ENCODE measurements around the gene TEX264.
A peak's percentile ranks its signal among the peaks of the same experiment; 100 is the strongest.

Gene TEX264

DNA sequence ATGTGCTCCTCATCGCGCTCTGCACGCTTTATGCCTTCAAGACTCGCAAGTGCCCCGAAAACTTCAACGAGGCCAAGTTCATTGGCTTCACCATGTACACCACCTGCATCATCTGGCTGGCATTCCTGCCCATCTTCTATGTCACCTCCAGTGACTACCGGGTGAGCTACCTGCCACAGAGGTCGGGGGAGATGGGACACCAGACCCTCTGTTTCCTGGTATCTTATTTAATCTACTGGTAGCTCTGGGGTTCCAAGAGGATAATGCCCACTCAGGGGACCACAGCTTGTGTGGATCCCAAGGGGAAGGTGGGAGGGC, 44.9 kb downstream of the TEX264 start:
- TF ChIP-seq, protein P1, sequence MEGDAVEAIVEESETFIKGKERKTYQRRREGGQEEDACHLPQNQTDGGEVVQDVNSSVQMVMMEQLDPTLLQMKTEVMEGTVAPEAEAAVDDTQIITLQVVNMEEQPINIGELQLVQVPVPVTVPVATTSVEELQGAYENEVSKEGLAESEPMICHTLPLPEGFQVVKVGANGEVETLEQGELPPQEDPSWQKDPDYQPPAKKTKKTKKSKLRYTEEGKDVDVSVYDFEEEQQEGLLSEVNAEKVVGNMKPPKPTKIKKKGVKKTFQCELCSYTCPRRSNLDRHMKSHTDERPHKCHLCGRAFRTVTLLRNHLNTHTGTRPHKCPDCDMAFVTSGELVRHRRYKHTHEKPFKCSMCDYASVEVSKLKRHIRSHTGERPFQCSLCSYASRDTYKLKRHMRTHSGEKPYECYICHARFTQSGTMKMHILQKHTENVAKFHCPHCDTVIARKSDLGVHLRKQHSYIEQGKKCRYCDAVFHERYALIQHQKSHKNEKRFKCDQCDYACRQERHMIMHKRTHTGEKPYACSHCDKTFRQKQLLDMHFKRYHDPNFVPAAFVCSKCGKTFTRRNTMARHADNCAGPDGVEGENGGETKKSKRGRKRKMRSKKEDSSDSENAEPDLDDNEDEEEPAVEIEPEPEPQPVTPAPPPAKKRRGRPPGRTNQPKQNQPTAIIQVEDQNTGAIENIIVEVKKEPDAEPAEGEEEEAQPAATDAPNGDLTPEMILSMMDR (IDR thresholded peaks at IDR 0.05; ENCODE audit: insufficient read depth, low read length, poor library complexity, severe bottlenecking): no peak
- no peak for DNase-seq (ENCODE audit: extremely low read depth, insufficient read length)
- no peaks in the 10 kb centered on the region for H3K27me3 ChIP-seq (replicated peaks; ENCODE audit: control insufficient read depth, insufficient read depth, low read length)
- H3K36me3 ChIP-seq (ENCODE audit: control insufficient read depth, insufficient read depth, low read length): no peaks in the 10 kb centered on the region
- no peak overlapping the region for H3K4me3 ChIP-seq (replicated peaks; ENCODE audit: low read depth, low read length)

DNA sequence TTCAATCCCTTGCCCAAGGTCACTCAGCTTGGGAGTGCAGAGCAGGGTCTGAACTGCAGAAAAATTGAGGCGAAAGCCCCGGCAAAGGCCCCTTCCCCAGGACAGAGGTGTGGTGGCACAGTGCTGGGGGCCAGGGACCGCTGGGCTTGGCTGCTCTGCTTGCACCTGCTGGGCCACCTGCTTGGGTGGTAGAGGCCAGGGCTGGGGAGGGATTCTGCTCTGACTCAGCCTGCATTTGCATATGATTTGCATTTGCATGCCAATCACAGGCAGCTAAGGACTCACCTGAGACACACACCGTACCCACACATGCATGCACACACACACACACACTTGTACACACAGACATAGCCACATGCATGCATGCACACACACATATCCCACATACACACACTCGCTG, 45.8 kb downstream of the TEX264 start:
- Histone ChIP-seq H3K27me3 (replicated peaks; ENCODE audit: control insufficient read depth, insufficient read depth, low read length) (no peaks in the 10 kb centered on the region), H3K4me3 (replicated peaks; ENCODE audit: low read depth, low read length) (no peak overlapping the region), H3K36me3 (ENCODE audit: control insufficient read depth, insufficient read depth, low read length) (no peaks in the 10 kb centered on the region)
- no peak for DNase-seq (ENCODE audit: extremely low read depth, insufficient read length)
- TF ChIP-seq, protein P1 (IDR thresholded peaks at IDR 0.05; ENCODE audit: insufficient read depth, low read length, poor library complexity, severe bottlenecking): no peak

DNA sequence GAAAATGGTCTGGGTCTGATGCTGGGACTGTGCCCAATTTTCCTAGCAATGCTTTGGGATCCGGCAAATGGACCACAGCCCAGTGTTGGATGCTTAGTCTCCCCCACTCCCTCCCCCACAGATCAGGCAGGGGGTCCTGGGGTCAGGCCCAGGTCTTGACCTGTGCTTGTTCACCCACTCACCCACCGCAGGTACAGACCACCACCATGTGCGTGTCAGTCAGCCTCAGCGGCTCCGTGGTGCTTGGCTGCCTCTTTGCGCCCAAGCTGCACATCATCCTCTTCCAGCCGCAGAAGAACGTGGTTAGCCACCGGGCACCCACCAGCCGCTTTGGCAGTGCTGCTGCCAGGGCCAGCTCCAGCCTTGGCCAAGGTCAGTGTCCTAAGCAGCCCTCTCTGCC, 46.4 kb downstream of the TEX264 start:
- no peak for DNase-seq (ENCODE audit: extremely low read depth, insufficient read length)
- no peaks in the 10 kb centered on the region for H3K36me3 ChIP-seq (ENCODE audit: control insufficient read depth, insufficient read depth, low read length)

DNA sequence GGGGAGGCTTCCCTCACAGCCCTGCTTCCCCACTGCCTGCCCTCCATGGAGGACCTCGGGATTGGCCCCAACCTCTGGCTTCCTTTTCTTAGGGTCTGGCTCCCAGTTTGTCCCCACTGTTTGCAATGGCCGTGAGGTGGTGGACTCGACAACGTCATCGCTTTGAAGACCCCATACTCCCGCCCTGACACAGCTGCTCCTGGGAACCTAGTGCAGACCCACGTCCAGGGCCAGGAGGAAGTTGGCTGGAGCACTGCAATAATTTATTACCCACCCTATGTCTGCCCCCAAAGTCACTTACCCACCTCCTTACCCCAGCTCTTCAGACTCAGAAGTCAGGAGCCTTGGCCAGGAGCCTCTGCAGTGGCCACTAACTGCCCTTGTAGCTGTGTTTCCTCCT, 46.9 kb downstream of the TEX264 start:
- H3K27me3 ChIP-seq (replicated peaks; ENCODE audit: control insufficient read depth, insufficient read depth, low read length): no peaks in the 10 kb centered on the region; the same call in 1 of the 2 replicates
- no peaks in the 10 kb centered on the region for H3K36me3 ChIP-seq (ENCODE audit: control insufficient read depth, insufficient read depth, low read length)
- no peak overlapping the region for H3K4me3 ChIP-seq (replicated peaks; ENCODE audit: low read depth, low read length)
- TF ChIP-seq, protein P1 (IDR thresholded peaks at IDR 0.05; ENCODE audit: insufficient read depth, low read length, poor library complexity, severe bottlenecking): no peak
- DNase-seq (ENCODE audit: extremely low read depth, insufficient read length): no peak

More for the DNA sequence above, 46.4 kb downstream of the TEX264 start:
- Histone ChIP-seq H3K4me3 (replicated peaks; ENCODE audit: low read depth, low read length) (no peak overlapping the region), H3K27me3 (replicated peaks; ENCODE audit: control insufficient read depth, insufficient read depth, low read length) (no peaks in the 10 kb centered on the region; the same call in 1 of the 2 replicates)
- TF ChIP-seq, protein P1 (IDR thresholded peaks at IDR 0.05; ENCODE audit: insufficient read depth, low read length, poor library complexity, severe bottlenecking): no peak

DNA sequence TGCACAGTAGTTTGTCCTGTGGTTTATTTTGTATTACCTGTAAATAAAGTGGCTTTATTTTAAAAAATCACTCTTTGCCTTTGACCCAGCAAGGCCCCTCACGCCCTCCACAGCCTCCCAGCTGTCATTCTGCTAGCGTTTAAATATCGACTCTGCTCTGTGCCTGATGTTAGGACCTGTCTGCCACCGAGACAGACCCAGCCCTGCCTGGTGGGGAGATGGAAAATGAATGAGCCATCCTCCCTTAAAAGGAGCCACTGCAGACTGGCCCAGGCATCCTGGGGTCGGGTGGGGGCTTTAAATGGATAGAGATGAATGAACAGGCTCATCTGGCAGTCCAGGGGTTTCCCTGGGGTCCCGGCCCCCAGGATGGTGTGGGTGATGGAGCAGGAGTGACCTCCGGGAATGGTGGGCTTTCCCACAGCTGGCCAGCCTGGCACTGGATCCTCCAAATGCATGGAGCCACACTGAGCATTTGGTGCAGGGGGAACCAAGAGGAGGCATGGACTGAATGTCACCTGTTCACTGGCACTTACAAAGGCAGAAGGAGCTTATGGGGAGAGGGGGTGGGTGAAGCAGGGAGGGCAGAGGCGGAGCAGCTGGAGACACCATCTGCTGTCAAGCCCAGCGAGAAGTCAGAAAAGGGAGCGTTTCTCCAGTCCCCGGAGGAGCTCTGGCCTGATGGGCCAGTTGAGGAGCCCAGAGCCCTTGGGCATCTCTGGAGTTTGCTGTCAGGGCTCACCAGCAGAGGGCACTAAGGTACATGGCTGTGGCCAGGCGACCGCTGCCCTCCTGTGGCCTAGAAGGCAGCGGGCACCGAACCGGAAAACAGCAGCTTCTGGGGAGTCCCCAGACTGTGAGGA, 47.7 kb downstream of the TEX264 start:
- H3K36me3 ChIP-seq (ENCODE audit: control insufficient read depth, insufficient read depth, low read length): no peaks in the 10 kb centered on the region
- no peak for DNase-seq (ENCODE audit: extremely low read depth, insufficient read length)
- H3K27me3 ChIP-seq (replicated peaks; ENCODE audit: control insufficient read depth, insufficient read depth, low read length): no peaks in the 10 kb centered on the region; the same call in 1 of the 2 replicates
- H3K4me3 ChIP-seq (replicated peaks; ENCODE audit: low read depth, low read length): no peak overlapping the region
- TF ChIP-seq, protein P1 (IDR thresholded peaks at IDR 0.05; ENCODE audit: insufficient read depth, low read length, poor library complexity, severe bottlenecking): peak; percentile 94

Measured in GM06990 (cell line).